AG08395 (cell line): ENCODE data around the gene RGPD3.
"Not testable (repeated sequence)": the region's sequence is repeated elsewhere in the genome, so short reads cannot be mapped to it uniquely, and the experiment has no call there.

Experiments
- DNase-seq: peaks from one replicate; pipeline ENCODE4 v3.0.0; 2012; ENCODE audit warnings: mixed read lengths, low spot score

The RGPD3 gene

GRCh38 chr2:106479563-106479962, 11.3 kb upstream of the RGPD3 start:
- DNase-seq, result not testable (repeated sequence)

GRCh38 chr2:106477647-106478046, 9.4 kb upstream of the RGPD3 start:
- DNase-seq, result not testable (repeated sequence)

- not testable (repeated sequence) for DNase-seq
Observed at GRCh38 chr2:106470658-106471057, 2.4 kb upstream of the RGPD3 start.

- not testable (repeated sequence) for DNase-seq
Observed at GRCh38 chr2:106467516-106467915, 697 bp downstream of the RGPD3 start.

- DNase-seq, result not testable (repeated sequence)
Observed at GRCh38 chr2:106461882-106462281, 6.3 kb downstream of the RGPD3 start.

- DNase-seq, result not testable (repeated sequence)
Observed at GRCh38 chr2:106390680-106391079, 77.5 kb downstream of the RGPD3 start.

GRCh38 chr2:106388814-106389410, 79.3 kb downstream of the RGPD3 start:
- not testable (repeated sequence) for DNase-seq

- DNase-seq, result not testable (repeated sequence)
Observed at GRCh38 chr2:106384548-106384947, 83.7 kb downstream of the RGPD3 start.

GRCh38 chr2:106381867-106382266, 86.3 kb downstream of the RGPD3 start:
- not testable (repeated sequence) for DNase-seq

GRCh38 chr2:106379567-106379966, 88.6 kb downstream of the RGPD3 start:
- not testable (repeated sequence) for DNase-seq

GRCh38 chr2:106369182-106369581, 99.0 kb downstream of the RGPD3 start:
- DNase-seq, result not testable (repeated sequence)

GRCh38 chr2:106366204-106366885, 101.9 kb downstream of the RGPD3 start:
- DNase-seq, result no peak

GRCh38 chr2:106363791-106364190, 104.4 kb downstream of the RGPD3 start:
- no peak for DNase-seq

- DNase-seq, result no peak
Observed at GRCh38 chr2:106362789-106363188, 105.4 kb downstream of the RGPD3 start.

GRCh38 chr2:106359512-106359911, 108.7 kb downstream of the RGPD3 start:
- DNase-seq, result no peak

- DNase-seq, result no peak
Observed at GRCh38 chr2:106358521-106358920, 109.7 kb downstream of the RGPD3 start.

GRCh38 chr2:106358081-106358480, 110.1 kb downstream of the RGPD3 start:
- no peak for DNase-seq

- DNase-seq, result no peak
Observed at GRCh38 chr2:106356291-106356690, 111.9 kb downstream of the RGPD3 start.

GRCh38 chr2:106353676-106354075, 114.5 kb downstream of the RGPD3 start:
- DNase-seq, result no peak

- no peak for DNase-seq
Observed at GRCh38 chr2:106350980-106351379, 117.2 kb downstream of the RGPD3 start.

GRCh38 chr2:106344302-106344701, 123.9 kb downstream of the RGPD3 start:
- DNase-seq, result no peak

- no peak for DNase-seq
Observed at GRCh38 chr2:106343274-106343673, 124.9 kb downstream of the RGPD3 start.

- DNase-seq, result no peak
Observed at GRCh38 chr2:106342831-106343251, 125.4 kb downstream of the RGPD3 start.

- DNase-seq, result no peak
Observed at GRCh38 chr2:106341666-106342065, 126.5 kb downstream of the RGPD3 start.
